ENCODE results near the gene TRIM40.

- TF ChIP-seq POLR2AphosphoS5 (IDR thresholded peaks at IDR 0.05; ENCODE audit: borderline replicate concordance, low read depth, low read length) (no peak), EZH2 (IDR thresholded peaks at IDR 0.05) (no peak)
Observed at GRCh38 chr6:30196376-30196775, 60.4 kb downstream of the TRIM40 start.

All from SK-N-MC (cell line).